H1 (cell line): ENCODE results near the gene TUT4.

ENCODE experiments used
- CHD1 ChIP-seq: IDR thresholded peaks from 2 replicates; pipeline ENCODE4 v1.6.1; 2012; ENCODE audit warnings: low read depth, low read length, improper control_type of control experiment
- EP300 ChIP-seq, 2 experiments: IDR thresholded peaks; 1 replicate in 1 of 2; 2 replicates in 1 of 2; pipeline ENCODE4 v1.6.1; 2011 to 2012; ENCODE audit warnings: low read depth in 2 of 2, low read length in 2 of 2, mild to moderate bottlenecking in 2 of 2, borderline replicate concordance in 1 of 2, inconsistent platforms in 1 of 2, moderate library complexity in 1 of 2
- EZH2 ChIP-seq: fragments of 200-600 bp; sonication (generic); IDR thresholded peaks from 2 replicates; pipeline ENCODE4 v1.7.1; 2012; ENCODE audit warnings: low read depth, mild to moderate bottlenecking, moderate library complexity, low read length, inconsistent platforms; ENCODE audit not compliant: severe bottlenecking
- KDM4A ChIP-seq: IDR thresholded peaks from one replicate; pipeline ENCODE4 v1.7.1; 2012; ENCODE audit warnings: low read depth, mild to moderate bottlenecking, moderate library complexity, low read length, inconsistent platforms; ENCODE audit not compliant: severe bottlenecking
- POLR2A ChIP-seq, 2 experiments: IDR thresholded peaks; 1 replicate in 1 of 2; 2 replicates in 1 of 2; pipeline ENCODE4 v1.6.1; 2011; ENCODE audit warnings: low read depth in 2 of 2, low read length in 2 of 2, mild to moderate bottlenecking in 2 of 2; ENCODE audit errors: control extremely low read depth in 1 of 2
- RFX5 ChIP-seq: IDR thresholded peaks from 2 replicates; pipeline ENCODE4 v1.6.1; 2011; ENCODE audit warnings: low read depth, low read length, improper control_type of control experiment, borderline replicate concordance
- TCF12 ChIP-seq: IDR thresholded peaks from 2 replicates; pipeline ENCODE4 v1.6.1; 2011; ENCODE audit warnings: low read depth, mild to moderate bottlenecking, low read length
- TF ChIP-seq, protein P1 (sequence below), 3 experiments: IDR thresholded peaks; 1 replicate in 2 of 3; 2 replicates in 1 of 3; pipeline versions ENCODE4 v1.5.1 to v1.6.1; 2011; ENCODE audit warnings: low read length in 3 of 3, mild to moderate bottlenecking in 3 of 3, inconsistent platforms in 2 of 3, low read depth in 1 of 3, moderate library complexity in 1 of 3; ENCODE audit not compliant: insufficient read depth in 1 of 3; ENCODE audit errors: control extremely low read depth in 1 of 3
- TF ChIP-seq, protein P2 (sequence below): IDR thresholded peaks from 2 replicates; pipeline ENCODE4 v1.6.1; 2012; ENCODE audit warnings: inconsistent platforms

DNA sequence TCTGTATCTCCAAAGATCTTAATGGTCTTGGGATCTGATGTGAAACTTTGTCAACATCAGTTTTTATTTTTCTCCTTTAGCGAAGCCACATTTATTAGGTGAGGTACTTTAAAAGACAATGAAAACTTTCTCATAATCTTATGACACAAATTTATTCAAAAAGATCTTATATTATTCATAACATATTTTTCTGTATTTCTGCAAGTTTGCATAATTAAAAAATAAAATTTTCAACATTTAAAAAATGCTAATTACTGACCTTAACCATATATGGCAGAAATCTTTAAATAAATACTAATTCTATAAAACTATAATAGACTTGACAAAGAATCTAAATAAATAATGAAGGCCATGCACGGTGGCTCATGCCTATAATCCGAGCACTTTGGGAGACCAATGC is 75.9 kb downstream of the TUT4 start:
- TF ChIP-seq, protein P1, sequence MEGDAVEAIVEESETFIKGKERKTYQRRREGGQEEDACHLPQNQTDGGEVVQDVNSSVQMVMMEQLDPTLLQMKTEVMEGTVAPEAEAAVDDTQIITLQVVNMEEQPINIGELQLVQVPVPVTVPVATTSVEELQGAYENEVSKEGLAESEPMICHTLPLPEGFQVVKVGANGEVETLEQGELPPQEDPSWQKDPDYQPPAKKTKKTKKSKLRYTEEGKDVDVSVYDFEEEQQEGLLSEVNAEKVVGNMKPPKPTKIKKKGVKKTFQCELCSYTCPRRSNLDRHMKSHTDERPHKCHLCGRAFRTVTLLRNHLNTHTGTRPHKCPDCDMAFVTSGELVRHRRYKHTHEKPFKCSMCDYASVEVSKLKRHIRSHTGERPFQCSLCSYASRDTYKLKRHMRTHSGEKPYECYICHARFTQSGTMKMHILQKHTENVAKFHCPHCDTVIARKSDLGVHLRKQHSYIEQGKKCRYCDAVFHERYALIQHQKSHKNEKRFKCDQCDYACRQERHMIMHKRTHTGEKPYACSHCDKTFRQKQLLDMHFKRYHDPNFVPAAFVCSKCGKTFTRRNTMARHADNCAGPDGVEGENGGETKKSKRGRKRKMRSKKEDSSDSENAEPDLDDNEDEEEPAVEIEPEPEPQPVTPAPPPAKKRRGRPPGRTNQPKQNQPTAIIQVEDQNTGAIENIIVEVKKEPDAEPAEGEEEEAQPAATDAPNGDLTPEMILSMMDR (IDR thresholded peaks at IDR 0.05; ENCODE audit: control extremely low read depth in 1 of 3, insufficient read depth in 1 of 3, low read depth in 1 of 3, low read length in 3 of 3): no peak
- TF ChIP-seq POLR2A (IDR thresholded peaks at IDR 0.05; ENCODE audit: control extremely low read depth in 1 of 2, low read depth in 2 of 2, low read length in 2 of 2) (no peak), TCF12 (no peak), KDM4A (no peak), EP300 (IDR thresholded peaks at IDR 0.05; ENCODE audit: borderline replicate concordance in 1 of 2, low read depth in 2 of 2, low read length in 2 of 2) (no peak), RFX5 (no peak), EZH2 (no peak), CHD1 (no peak)
- TF ChIP-seq, protein P2, sequence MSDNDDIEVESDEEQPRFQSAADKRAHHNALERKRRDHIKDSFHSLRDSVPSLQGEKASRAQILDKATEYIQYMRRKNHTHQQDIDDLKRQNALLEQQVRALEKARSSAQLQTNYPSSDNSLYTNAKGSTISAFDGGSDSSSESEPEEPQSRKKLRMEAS: no peak
